ENCODE measurements around the gene LRRC8B.
"Not testable (repeated sequence)": the region's sequence is repeated elsewhere in the genome, so short reads cannot be mapped to it uniquely, and the experiment has no call there.

The LRRC8B gene

GRCh38 chr1:89524369-89525168 lies at the start of gene LRRC8B:
TSS of gene LRRC8B (plus strand) at chr1:89524829. CDS start at chr1:89582651, 57,822 bp downstream.
- peak; percentile 71 for DNase-seq

- no peak for DNase-seq
Observed at GRCh38 chr1:89475269-89475668, 49.4 kb upstream of the LRRC8B start.

GRCh38 chr1:89476072-89476471 lies 48.6 kb upstream of the LRRC8B start:
- DNase-seq = no peak

- DNase-seq = peak; percentile 19
Observed at GRCh38 chr1:89483010-89483756, 41.4 kb upstream of the LRRC8B start.

GRCh38 chr1:89483757-89484077 lies 40.9 kb upstream of the LRRC8B start:
- no peak for DNase-seq

- no peak for DNase-seq
Observed at GRCh38 chr1:89484092-89485038, 40.3 kb upstream of the LRRC8B start.

GRCh38 chr1:89487972-89488371 lies 36.7 kb upstream of the LRRC8B start:
- no peak for DNase-seq

- DNase-seq = no peak
Observed at GRCh38 chr1:89489047-89489729, 35.4 kb upstream of the LRRC8B start.

GRCh38 chr1:89490389-89490788 lies 34.2 kb upstream of the LRRC8B start:
- no peak for DNase-seq

- DNase-seq = no peak
Observed at GRCh38 chr1:89499320-89499719, 25.3 kb upstream of the LRRC8B start.

- no peak for DNase-seq
Observed at GRCh38 chr1:89502042-89502441, 22.6 kb upstream of the LRRC8B start.

GRCh38 chr1:89502895-89503294 lies 21.7 kb upstream of the LRRC8B start:
- DNase-seq = no peak

GRCh38 chr1:89503690-89504089 lies 20.9 kb upstream of the LRRC8B start:
- DNase-seq = no peak

- DNase-seq = not testable (repeated sequence)
Observed at GRCh38 chr1:89510061-89510460, 14.6 kb upstream of the LRRC8B start.

- DNase-seq = no peak
Observed at GRCh38 chr1:89512996-89513720, 11.5 kb upstream of the LRRC8B start.

- peak; percentile 23 for DNase-seq
Observed at GRCh38 chr1:89516055-89516454, 8.6 kb upstream of the LRRC8B start.

GRCh38 chr1:89518221-89518631 lies 6.4 kb upstream of the LRRC8B start:
- no peak for DNase-seq

GRCh38 chr1:89519779-89520358 lies 4.8 kb upstream of the LRRC8B start:
- no peak for DNase-seq

- not testable (repeated sequence) for DNase-seq
Observed at GRCh38 chr1:89521977-89522376, 2.7 kb upstream of the LRRC8B start.

- DNase-seq = no peak
Observed at GRCh38 chr1:89523572-89524368, 859 bp upstream of the LRRC8B start.
